ENCODE measurements around the gene ELFN2.
"Not testable (repeated sequence)": the region's sequence is repeated elsewhere in the genome, so short reads cannot be mapped to it uniquely, and the experiment has no call there.

ELFN2 gene, protein sequence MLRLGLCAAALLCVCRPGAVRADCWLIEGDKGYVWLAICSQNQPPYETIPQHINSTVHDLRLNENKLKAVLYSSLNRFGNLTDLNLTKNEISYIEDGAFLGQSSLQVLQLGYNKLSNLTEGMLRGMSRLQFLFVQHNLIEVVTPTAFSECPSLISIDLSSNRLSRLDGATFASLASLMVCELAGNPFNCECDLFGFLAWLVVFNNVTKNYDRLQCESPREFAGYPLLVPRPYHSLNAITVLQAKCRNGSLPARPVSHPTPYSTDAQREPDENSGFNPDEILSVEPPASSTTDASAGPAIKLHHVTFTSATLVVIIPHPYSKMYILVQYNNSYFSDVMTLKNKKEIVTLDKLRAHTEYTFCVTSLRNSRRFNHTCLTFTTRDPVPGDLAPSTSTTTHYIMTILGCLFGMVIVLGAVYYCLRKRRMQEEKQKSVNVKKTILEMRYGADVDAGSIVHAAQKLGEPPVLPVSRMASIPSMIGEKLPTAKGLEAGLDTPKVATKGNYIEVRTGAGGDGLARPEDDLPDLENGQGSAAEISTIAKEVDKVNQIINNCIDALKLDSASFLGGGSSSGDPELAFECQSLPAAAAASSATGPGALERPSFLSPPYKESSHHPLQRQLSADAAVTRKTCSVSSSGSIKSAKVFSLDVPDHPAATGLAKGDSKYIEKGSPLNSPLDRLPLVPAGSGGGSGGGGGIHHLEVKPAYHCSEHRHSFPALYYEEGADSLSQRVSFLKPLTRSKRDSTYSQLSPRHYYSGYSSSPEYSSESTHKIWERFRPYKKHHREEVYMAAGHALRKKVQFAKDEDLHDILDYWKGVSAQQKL

DNA sequence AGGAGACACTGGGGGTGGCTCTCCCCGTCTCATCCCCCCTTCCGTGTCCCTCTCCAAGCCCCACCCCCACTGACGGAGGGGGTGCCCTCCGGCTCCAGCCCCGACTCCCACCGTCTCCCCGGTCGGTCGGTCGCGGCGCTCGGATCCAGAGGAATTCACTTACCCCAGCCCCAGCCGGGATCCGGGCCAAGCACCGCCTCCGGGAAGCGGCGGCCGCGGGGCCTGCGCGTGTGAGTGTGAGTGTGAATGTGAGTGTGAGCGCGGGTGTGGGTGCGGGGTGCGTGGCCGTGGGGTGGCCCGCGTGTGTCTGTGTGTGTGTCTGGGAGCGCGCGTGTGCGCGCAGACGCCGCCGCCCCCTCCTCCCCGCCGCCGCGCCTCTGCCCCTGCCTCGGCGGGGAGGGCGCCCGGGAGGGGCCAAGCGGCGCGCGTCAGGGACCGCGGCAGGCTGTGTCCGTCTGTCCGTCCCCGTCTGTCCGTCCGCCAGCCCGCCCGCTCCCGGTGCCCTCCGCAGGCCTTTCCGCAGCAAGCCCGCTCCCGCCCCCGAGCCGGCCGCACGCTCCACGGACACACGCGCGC is at the start of gene ELFN2:
ELFN2 (minus strand) TSS at position 345 of the 576 bp plus-strand sequence. CDS start 51,945 bp downstream, outside the sequence.
- no peak for DNase-seq

DNA sequence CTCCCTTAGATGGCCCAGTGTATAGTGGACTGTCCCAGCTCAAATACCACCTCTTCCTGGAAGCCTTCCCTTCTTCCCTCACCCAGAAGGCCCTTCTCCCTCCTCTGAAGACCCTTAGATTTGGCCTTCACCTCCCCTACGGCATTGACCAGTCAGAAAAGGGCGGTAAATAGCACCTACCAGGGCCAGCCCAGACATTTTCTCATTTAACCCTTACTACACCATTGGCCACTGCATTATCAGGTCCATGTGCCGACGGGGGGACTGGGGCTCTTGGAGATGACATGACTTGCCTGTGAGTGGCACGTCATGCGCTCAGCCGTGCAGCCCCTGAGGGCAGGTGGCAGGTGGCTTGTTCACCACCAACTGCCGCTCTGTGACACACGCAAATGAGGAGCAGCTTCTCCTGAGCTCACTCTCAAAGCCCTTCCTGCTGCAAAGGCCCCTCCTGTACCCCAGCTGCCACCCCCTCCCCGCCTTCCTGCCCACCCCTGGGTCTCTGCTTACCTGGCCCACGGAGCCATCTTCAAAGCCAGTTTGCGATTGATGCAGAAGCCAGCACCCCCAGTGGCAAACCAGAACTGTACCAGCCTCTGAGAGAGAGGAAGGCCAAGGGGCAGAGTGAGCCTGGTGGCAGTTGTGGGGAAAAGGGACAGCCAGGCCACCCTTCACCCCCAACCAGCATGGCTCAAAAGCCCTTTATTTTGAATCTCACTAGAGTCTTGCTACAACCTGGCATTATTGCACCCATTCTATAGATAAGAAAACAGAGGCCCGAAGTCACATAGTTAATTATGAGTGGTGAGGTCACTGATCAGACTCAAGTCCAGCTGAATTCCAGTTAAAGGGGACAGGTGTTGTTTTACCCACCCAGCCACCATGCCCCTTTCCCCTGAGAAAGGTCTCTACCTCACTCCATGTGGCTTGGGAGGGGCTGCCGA is 49.4 kb upstream of the ELFN2 start:
- no peak for DNase-seq

- no peak for DNase-seq
Measured at GRCh38 chr22:37474447-37475090, 47.3 kb upstream of the ELFN2 start.

GRCh38 chr22:37473437-37473946 is 46.2 kb upstream of the ELFN2 start:
- DNase-seq: no peak

GRCh38 chr22:37472418-37473006 is 45.2 kb upstream of the ELFN2 start:
- DNase-seq: no peak

DNA sequence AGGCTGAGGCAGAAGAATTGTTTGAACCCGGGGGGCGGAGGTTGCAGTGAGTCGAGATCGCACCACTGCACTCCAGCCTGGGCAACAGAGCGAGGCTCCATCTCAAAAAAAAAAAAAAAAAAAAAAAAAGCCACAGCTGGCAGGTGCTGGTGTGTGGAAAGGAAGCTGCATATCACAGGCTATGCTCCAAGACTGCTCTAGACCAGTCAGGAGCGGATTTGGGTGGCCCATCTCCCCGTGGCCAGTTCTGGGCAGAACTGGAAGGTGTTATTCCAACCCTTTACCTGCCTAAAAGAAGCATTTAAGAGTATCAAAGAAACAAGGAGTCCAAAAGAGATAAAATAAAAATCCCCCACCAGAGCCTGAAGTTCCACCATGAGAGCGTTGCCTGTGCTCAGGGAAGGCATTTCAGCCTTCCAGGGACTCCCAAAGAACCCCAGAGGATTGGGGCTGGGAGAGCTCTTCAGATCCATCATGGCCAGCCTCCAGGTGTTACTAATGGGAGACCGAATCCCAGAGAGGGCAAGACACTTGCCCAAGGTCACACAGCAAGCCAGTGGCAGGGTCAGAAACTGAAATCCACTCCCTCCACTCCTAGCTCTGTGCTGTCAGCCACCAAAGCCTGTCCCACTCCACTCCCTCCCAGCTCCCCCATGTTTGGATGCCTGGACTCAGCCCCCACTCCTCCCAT is 44.6 kb upstream of the ELFN2 start:
- no peak for DNase-seq

GRCh38 chr22:37470087-37470445 is 42.8 kb upstream of the ELFN2 start:
- no peak for DNase-seq

DNA sequence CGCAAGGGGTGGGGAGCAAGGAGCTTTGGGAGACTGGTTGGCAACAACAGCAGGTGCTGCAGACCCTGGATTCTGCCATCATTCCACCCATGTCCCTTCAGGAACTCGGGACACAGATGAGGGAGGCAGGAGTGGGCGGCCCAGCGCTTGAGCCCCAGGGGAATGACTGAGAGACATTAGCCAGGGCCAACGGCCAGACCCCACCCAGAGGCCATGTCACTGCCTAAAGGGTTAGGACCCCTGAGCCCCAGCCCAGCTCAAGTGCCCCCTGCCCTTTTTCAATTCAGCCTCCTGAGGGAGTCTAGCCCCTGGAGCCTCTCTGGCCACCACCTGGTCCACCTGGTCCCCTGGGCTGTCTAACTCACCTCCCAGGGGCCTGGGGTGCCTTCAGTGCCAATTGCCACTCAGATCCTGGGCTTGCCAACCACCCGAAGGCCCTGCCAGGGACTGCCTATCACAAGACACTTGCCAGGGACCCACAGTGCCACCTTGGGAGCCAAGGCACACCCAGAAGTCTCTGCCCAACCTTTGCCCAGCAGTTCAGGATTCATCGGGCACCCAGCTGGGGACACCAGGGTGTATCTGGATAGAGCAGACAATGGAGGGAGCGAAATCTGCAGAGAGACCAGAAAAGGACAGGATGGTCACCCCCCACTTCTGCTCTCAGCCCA is 42.3 kb upstream of the ELFN2 start:
- no peak for DNase-seq

DNA sequence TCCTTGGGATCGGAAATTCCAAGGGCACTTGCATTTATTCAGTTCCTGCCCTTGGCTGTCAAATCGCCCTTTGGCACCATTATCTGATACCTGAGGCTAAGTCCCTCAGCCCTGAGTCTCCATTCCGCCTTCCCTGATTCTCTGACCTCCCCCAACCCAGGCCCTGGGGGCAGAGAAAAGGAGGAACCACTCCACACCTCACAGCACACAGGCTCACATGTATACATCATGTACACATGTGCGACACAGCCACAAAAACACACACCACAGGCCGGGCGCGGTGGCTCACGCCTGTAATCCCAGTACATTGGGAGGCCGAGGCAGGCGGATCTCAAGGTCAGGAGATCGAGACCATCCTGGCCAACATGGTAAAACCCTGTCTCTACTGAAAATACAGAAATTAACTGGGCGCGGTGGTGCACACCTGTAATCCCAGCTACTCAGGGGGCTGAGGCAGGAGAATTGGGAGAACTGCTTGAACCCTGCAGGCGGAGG is 41.0 kb upstream of the ELFN2 start:
- DNase-seq: not testable (repeated sequence)

DNA sequence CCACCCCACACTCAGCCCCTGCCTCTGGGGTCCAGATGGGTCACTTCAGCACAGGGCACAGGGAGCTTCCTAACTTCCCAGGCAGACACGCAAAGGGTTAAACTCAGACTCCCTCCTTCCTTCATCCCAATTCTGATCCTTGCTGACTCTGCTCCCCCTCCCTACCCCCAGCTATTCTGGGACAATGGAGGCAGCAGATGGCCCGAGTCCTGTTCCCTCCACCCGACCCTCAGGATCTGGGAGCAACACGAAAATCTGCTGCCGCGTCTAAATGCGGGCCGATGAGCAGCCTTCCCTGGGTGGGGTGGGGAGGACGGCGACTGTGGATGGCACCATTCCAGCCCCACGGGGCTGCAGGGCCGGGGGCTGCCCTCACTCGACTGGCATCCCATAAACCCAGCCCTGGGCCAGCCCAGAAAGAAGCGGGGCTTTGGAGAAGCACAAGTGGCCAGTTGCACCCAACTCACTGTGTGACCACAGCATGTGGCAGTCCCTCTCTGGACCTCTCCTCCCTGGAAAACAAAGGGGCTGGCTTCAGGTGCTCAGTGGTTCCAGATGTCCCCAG is 40.2 kb upstream of the ELFN2 start:
- no peak for DNase-seq

DNA sequence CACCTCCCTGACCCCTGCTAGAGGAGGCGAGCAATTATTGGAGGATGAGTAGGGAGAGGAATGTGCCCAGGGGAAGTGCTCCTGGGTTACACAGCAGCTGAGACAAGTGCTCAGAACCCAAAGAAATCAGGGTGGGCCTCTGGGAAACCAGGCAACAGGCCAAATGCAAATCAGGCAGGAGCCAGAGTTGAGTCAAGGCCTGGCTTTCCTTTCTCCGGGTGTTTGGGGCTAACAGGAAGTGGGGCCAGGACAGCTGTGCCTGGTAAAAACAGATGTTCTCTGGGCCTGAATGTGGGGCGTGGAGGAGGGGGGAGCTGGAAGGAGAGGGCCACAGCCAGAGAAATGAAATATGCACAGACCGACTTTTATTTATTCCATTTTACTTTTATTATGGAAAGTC is 36.9 kb upstream of the ELFN2 start:
- DNase-seq: no peak

- no peak for DNase-seq
Measured at GRCh38 chr22:37462983-37463382, 35.7 kb upstream of the ELFN2 start.

- no peak for DNase-seq
Measured at GRCh38 chr22:37462436-37462835, 35.2 kb upstream of the ELFN2 start.

GRCh38 chr22:37461961-37462360 is 34.7 kb upstream of the ELFN2 start:
- no peak for DNase-seq

DNA sequence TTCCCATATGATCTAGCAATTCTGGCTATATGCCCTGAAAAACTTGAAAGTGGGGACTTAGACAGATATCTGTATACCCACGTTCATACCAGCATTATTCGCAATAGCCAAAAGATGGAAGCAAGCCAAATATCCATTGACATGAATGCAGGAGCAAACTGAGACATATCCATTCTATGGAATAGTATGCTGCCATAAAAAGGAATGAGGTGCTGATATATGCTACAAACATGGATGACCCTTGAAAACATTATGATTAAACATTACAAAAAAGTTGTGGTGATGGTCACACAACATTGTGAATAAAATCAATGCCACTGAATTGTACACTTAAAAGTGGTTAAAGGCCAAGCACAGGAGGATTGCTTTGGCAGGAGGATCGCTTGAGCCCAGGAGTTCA is 33.4 kb upstream of the ELFN2 start:
- no peak for DNase-seq

- no peak for DNase-seq
Measured at GRCh38 chr22:37459206-37459605, 31.9 kb upstream of the ELFN2 start.

DNA sequence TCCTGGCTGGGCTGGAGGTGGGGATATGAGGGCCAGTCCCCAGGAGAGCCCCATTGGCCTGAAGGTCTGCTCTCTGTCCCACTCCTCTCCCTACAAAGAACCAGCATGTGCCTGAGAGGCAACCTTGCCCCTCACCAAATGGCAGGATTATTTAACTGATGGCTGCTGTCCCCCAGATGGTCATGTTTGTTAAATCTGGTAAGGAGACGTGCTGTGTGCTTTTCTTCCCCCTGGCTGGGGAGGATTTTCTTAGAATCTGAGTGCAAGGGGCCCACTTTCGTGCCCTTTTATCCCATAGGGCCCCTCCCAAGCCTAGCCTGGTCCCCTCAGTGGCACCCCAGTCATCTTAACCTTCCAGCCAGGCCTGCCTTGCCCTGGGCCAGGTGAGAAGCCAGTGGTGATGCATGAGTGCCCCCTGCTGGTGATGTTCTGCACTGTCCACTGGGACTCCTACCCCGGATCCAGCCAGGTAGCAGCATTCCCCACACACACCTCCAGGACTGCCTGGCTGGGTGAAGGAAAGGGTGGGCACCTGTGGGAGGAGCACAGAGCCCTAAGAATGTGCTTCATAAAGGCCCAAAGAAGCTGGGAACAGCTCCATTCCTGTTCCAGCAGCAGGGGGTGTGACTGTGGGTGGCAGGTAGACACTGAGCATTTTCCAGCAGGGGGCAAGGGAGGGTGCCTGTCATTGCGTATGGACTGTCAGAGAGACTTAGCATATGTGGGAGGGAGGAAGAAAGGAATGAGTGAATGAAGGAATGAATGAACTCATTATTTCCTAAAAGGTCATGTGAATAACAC is 30.0 kb upstream of the ELFN2 start:
- no peak for DNase-seq

DNA sequence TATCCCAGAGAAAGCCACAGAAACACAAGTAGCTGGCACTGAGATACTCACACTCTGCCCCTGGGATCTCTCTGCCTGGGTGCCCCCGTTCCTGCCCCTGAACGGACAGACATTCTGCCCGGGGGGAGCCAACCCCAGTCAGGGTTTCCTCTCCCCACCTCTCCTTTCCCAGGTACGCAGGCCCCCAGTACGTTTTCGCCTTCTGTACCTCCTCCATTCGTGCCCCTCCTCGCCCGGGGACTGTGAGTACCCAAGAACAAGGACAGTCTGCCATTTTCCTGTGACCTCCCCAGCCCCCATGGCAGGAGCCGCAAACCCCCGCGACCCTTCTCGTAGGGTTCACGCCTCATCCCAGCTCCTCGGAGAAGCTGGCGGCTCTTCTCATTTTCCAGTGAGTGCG is 29.1 kb upstream of the ELFN2 start:
- DNase-seq: no peak

GRCh38 chr22:37455896-37456295 is 28.6 kb upstream of the ELFN2 start:
- DNase-seq: no peak

Measured in cerebellar nuclear complex (tissue), 1 donor.